ENCODE data around the gene NCKAP5.
A peak's percentile ranks its signal among the peaks of the same experiment; 100 is the strongest.

Gene NCKAP5

GRCh38 chr2:132632000-132632649 is 936.1 kb downstream of the NCKAP5 start:
- in situ Hi-C loops (cut with HindIII; ENCODE audit: low pct_unique_long_range_greater_than_20kb, low sequenced_read_pairs) = no loop called here
- no peak for TF ChIP-seq JUND (IDR thresholded peaks at IDR 0.05; ENCODE audit: low read depth)
- DNase-seq (ENCODE audit: low read depth in 1 of 2, low spot score in 1 of 2) = peak in 1 of 2 experiments; percentile 6

GRCh38 chr2:132627536-132627935 is 940.7 kb downstream of the NCKAP5 start:
- no peak for DNase-seq (ENCODE audit: low read depth in 1 of 2, low spot score in 1 of 2)
- TF ChIP-seq JUND (IDR thresholded peaks at IDR 0.05; ENCODE audit: low read depth) = no peak
- in situ Hi-C loops (cut with HindIII; ENCODE audit: low pct_unique_long_range_greater_than_20kb, low sequenced_read_pairs) = no loop called here

- in situ Hi-C loops (cut with HindIII; ENCODE audit: low pct_unique_long_range_greater_than_20kb, low sequenced_read_pairs) = no loop called here
- DNase-seq (ENCODE audit: low read depth in 1 of 2, low spot score in 1 of 2) = no peak
- TF ChIP-seq JUND (IDR thresholded peaks at IDR 0.05; ENCODE audit: low read depth) = no peak
Measured at GRCh38 chr2:132623096-132623839, 945.0 kb downstream of the NCKAP5 start.
